Measurements from ENCODE around the gene STAC3.

DNA sequence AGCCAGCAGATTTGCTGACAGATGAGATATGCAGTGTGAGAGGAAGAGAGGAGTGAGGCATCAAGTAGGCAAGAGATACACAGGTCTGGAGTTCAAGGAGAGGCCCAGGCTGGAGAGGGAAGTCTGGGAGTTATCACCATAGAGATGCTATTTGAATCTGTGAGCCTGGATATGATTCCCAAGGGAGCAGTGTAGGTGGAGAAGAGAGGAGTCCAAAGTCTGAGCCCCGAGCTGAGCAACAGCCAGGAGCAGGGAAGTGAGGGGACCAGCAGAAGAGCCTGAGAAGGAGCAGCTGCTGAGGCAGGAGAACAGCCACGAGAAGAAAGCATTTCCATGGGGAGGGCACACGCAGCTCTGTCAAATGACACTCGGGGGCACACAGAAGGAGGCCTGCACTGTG lies 54.5 kb downstream of the STAC3 start:
- TF ChIP-seq CEBPB (IDR thresholded peaks at IDR 0.05) (no peak), CTCF (IDR thresholded peaks at IDR 0.05) (no peak), POLR2AphosphoS2 (conservative IDR thresholded peaks at IDR 0.05; ENCODE audit: low read length) (no peak), SMC3 (IDR thresholded peaks at IDR 0.05) (no peak), KDM1A (IDR thresholded peaks at IDR 0.05; ENCODE audit: low read depth) (no peak), ZNF302 (CRISPR knock-in tag; IDR thresholded peaks at IDR 0.05) (no peak), EP300 (IDR thresholded peaks at IDR 0.05) (no peak), FOXS1 (CRISPR knock-in tag; IDR thresholded peaks at IDR 0.05) (no peak), NFE2L2 (conservative IDR thresholded peaks at IDR 0.05; ENCODE audit: low read length) (no peak), POLR2A (IDR thresholded peaks at IDR 0.05; ENCODE audit: low read length) (no peak), JUN (IDR thresholded peaks at IDR 0.05) (no peak), CHD2 (IDR thresholded peaks at IDR 0.05; ENCODE audit: low read length, partially characterized antibody) (no peak), USF2 (IDR thresholded peaks at IDR 0.05) (no peak), JUNB (IDR thresholded peaks at IDR 0.05) (no peak)
